Measurements from ENCODE around the gene CDR2L.
"Not testable (repeated sequence)": the region's sequence is repeated elsewhere in the genome, so short reads cannot be mapped to it uniquely, and the experiment has no call there.

CDR2L gene

DNA sequence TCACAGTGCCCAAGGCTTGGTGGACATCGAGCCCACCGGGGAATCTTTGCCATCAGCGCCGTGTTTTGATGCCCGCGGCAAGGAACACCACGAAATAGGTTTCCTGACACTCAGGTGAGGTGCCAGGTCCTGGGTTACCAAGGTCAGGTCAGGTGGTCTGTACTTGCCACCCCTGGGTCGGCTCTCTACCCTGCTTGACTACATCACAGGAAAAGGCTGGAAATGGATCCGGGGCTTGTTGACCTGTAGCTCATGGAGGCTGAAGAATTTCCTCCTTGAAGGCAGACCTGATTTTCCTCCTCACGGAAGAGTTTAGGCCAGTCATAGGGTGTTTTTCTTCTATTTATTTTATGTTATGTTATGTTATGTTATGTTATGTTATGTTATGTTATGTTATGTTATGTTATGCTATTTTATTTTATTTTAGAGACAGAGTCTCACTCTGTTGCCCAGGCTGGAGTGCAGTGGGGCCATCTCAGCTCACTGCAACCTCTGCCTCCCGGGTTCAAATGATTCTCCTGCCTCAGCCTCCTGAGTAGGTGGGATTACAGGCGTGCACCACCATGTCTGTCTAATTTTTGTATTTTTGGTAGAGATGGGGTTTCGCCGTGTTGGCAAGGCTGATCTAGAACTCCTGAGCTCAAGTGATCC, 4.6 kb upstream of the CDR2L start:
- DNase-seq, result not testable (repeated sequence)

DNA sequence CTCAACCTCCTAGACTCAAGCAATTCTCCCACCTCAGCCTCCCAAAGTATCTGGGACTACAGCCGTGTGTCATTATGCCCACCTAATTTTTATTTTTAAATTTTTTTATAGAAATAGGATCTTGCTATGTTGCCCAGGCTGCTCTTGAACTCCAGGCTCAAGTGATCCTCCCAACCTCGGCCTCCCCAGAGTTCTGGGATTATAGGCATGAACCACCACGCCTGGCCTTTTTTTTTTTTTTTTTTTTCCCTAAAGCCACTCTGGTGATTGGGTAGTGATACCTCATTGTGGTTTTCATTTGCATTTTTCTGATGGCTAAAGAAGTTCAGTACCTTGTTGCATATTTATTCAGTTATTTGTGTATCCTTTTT, 1.2 kb upstream of the CDR2L start:
- DNase-seq, result no peak

DNA sequence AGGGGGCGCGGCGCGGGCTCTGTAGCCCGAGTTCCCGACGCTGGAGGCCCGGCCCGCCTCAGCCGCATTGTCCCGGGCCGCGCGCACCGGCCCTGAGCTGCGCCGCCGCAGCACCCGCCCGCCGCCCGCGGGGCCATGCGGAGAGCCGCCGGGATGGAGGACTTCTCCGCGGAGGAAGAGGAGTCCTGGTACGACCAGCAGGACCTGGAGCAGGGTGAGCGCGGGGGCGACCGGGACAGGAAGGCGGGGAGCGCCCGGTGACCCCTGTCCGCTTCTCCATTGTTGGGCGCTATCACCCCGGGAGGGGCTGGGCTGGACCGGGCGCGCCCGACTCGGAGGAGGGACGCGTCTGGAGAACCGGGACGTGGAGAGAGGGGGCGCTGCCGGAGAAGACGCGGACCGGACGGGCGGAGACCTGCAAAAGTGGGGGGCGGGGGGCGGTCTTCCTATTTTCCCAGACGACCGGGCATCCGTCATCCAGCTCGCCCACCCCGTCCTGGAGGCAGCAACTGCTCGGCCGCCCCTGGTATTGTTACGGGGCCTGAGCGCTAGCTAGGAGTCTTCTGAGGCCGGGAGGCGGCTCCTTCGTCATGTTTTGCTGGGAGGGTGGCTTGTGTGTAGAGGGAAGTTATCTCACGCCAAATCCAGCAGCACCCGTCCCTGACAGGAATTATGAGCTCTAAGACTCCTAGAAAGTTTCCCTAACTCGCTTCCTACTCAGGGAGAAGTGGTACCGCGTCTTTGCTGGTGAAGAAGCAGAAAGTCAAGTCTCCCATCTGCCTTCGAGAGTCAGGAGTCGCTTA, 678 bp downstream of the CDR2L start:
- DNase-seq, result peak; percentile 76

DNA sequence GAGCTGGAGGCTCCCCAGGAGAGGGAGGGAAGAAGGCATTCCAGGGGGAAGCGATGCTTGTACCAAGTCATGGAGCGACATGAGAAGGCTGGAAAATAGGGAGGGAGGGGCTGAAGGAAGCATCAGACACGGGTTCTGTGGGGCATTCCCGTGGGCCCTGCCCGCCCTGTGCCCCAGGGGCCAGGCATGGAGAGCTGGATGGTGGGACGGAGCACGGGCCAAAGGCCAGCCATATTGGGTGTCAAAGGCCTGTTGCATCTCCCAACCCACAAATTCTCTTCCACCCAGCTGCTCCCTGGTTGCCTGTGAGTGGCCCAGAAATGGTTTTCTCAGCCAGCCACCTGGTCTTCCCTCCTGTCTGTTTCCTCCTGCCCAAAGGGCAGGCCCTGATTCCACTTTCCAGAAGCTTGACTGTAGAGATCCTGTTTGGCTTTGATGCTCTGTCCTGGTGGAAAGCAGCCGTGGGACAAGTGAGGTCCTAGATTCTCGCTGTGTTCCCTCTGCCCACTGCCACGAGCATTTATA, 3.2 kb downstream of the CDR2L start:
- no peak for DNase-seq

DNA sequence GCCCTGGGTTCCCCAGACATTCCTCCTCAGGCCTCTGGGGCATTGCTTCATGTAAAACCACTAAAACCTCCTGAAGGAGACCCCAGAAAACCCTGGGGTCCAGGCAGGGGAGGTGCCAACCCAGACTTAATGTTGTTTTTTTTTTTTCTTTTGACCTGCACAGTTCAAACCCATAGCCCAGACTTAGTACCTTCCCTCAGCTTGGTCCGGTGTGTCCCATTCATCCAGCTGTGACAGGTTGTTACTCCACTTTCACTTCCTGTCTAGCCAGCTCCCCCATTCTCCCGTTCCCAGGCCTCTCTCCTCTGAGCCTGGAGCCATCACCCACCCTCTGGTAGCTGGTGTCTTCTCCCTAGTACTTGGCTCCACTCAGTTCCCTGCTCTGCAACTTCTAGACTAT, 4.8 kb downstream of the CDR2L start:
- no peak for DNase-seq

DNA sequence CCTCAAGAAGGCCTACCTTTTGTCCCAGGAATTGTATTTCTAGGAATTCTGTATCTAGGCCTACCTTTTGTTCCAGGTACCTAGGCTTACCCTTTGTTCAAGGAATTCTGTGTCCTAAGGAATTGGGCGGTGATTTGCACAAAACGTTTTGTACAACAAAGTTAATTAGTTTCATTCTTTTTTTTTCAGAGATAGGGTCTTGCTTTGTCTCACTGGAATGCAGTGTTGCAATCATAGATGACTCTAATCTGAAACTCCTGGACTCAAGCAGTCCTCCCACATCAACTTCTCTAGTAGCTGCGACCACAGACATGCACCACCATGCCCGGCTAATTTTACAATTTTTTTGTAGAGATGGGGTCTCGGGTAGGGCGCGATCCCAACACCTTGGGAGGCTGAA, 7.0 kb downstream of the CDR2L start:
- peak; percentile 45 for DNase-seq

DNA sequence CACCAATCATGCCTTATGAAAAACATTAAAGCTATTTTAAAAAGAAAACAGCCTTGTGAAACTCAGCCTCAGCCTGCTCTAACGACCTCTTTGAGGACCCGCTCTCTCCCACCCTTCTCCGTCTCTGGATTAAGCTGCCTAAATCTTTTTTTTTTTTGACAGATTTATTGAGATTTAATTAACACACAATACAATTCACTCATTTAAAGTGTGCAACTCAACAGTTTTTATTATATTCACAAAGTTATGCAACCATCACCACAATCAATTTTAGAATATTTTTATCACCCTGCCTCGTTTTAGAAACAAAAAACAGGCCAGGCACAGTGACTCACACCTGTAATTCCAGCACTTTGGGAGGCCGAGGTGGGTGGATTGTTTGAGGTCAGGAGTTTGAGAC, 8.4 kb downstream of the CDR2L start:
- DNase-seq, result no peak

DNA sequence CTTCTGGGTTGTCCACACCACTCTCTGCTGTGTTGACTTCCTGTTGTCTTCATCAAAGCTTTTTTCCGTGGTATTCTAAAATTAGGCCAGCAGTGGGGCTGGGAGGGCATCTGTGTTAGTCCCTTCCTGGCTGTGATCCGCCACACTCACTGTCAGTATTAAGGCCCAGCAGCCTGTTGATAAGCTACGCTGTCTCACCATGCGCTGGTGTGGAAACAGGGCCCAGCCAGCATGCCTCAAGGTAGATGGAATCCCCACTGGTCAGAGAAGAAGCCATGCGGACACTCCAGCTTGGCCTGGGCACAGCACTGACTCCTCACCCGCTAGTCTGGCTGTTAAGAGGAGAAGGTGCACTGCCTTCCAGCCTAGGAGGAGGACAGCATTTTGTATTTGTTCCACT, 11.4 kb downstream of the CDR2L start:
- no peak for DNase-seq

DNA sequence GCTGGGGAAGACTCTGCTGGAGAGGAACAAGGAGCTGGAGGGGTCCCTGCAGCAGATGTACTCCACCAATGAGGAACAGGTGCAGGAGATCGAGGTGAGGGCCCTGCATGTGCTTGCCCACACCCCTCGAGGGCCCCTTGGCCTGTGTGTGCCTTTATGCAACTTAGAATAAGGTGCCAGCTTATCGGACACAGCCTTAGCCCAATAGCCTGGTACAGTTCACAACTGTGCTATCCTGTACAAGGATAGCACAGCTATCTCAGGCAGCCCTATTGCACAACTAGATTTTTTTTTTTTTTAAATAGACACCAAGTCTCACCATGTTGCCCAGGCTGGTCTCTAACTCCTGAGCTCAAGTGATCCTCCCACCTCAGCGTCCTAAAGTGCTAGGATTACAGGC, 12.1 kb downstream of the CDR2L start:
- no peak for DNase-seq

DNA sequence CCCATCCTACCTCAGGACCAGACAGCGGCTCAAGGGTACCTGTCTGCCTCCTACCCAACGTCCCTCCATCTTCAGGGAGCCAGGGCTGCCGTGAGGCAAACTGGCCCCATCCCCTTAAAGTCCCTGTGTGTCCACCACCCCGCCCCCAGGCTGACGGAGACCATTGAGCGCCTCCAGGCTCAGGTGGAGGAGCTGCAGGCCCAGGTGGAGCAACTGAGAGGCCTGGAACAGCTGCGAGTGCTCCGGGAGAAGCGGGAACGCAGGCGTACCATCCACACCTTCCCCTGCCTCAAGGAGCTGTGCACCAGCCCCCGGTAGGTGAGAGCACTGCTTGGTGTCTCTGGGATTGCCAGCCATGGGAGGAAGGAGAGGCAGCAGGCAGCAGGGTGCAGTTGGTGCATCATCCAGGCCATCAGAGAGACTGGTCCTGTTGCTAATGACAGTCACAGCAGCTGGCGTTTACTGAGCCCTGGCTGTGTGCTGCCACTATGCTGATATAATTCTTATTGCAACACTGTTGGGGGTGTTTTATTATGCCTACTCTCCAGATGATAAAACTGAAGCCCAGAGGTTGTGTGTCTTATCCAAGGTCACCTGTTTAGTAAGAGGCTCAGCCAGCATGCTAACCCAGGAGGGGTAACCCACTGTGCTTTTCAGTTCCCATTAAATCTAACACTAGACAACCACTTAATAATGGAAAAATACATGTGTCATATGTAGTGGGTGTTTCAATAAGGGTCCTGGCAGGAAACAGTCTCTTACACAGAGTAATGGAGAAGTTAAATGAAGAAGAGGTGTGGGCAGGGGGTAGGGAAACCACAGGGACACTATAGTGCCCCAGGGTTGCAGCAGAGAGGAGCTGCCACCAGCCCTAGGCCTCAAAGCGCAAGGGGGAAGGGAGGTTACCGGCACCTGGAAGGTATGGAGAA, 14.7 kb downstream of the CDR2L start:
- no peak for DNase-seq

DNA sequence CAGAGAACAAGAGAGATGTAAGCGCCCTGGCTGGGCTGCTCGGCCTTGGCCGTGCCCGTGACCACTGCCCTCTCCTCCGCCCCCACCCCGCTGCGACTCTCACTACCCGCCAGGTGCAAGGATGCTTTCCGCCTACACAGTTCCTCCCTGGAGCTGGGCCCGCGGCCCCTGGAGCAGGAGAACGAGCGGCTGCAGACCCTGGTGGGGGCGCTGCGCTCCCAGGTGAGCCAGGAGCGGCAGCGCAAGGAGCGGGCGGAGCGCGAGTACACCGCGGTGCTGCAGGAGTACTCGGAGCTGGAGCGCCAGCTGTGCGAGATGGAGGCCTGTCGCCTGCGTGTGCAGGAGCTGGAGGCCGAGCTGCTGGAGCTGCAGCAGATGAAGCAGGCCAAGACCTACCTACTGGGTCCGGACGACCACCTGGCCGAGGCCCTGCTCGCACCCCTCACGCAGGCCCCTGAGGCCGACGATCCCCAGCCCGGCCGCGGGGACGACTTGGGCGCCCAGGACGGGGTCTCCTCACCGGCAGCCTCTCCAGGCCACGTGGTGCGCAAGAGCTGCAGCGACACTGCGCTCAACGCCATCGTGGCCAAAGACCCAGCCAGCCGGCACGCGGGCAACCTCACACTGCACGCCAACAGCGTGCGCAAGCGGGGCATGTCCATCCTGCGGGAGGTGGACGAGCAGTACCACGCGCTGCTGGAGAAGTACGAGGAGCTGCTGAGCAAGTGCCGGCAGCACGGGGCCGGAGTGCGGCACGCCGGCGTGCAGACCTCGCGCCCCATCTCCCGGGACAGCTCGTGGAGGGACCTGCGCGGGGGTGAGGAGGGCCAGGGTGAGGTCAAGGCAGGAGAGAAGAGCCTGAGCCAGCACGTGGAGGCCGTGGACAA, 15.9 kb downstream of the CDR2L start:
- DNase-seq, result no peak

DNA sequence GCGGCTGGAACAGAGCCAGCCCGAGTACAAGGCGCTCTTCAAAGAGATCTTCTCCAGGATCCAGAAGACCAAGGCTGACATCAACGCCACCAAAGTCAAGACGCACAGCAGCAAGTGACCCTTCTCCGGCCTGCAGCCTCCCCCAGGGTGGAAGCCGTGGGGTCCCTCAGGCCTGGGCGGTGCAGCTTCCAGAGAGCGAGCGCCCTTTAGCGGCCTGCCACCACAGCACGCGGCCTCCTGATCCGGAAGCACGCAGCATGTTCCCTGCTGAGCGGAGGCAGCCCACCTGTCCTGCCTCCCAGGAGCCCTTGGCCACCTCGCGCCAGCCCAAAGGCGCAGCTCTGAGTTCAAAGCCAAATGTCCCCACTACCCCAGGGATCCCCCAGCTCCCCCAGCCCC, 16.5 kb downstream of the CDR2L start:
- DNase-seq, result no peak

DNA sequence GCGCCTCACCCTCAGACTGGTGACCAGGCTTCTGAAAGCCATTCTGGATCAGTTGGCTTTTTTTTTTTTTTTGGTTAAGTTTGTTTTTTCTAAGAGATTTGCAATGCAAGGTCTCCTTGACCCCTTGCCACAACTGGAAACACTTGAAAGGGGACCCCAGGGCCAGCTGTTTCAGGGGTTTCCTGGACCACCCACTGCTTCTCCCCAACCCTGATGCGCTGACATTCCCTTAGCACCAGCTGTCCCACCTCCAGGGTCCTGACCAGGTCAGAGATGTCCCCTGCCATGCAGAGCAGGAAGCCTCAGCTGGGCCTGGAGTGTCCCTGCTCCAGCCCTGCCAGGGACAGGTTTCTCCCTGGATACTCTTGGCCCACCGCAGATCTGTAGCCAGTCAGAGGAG, 16.9 kb downstream of the CDR2L start:
- DNase-seq, result no peak

DNA sequence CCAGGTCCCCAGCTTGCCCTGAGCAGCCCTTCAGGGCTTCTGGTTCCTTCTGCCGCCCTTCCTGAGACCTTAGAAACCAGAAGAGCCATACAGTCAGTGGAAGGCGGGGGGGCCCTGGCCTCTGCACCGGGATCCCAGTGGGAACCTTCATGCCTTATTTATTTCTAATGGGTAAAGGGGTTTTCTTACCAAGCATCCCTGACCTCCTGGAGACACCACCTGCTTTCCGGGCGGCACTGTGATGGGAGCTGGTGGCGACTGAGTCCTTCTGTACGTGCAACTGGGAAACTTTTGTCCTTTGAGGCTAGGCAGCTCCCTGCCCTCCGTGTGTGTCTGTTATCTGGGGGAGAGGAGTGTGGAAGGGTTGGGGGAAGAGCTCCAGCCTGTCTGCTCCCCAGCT, 17.9 kb downstream of the CDR2L start:
- no peak for DNase-seq

DNA sequence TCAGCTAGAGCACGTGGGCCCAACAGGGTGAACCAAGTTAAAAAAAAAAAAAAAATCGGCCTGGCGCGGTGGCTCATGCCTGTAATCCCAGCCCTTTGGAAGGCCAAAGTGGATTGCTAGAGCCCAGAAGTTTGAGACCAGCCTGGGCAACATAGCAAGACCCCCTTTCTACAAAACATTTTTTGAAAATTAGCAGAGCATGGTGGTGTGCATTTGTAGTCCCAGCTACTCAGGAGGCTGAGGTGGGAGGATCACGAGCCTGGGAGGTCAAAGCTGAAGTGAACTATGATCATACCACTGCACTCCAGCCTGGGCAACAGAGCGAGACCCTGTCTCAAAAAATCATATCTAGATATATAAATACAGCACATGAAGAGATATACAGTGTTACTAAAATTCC, 18.7 kb downstream of the CDR2L start:
- DNase-seq, result not testable (repeated sequence)

DNA sequence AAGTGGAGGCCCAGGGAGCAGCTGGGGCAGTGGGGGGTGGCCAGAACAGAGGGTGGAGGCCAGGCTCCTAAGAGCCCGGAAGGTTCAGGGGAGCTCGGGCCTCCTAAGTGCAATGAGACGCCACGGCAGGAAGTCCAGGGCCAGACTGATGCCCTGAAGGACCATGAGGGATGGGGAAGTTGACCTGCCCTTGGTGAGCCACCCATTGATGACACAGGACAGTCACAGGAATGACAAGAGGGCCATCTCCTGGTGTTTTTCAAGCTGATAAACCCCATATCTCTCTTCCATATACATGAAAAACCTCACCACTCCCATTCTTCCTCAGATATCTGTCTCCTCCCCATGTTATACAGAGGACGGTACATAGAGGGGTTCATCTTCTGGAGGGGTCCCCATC, 19.2 kb downstream of the CDR2L start:
- DNase-seq, result no peak

DNA sequence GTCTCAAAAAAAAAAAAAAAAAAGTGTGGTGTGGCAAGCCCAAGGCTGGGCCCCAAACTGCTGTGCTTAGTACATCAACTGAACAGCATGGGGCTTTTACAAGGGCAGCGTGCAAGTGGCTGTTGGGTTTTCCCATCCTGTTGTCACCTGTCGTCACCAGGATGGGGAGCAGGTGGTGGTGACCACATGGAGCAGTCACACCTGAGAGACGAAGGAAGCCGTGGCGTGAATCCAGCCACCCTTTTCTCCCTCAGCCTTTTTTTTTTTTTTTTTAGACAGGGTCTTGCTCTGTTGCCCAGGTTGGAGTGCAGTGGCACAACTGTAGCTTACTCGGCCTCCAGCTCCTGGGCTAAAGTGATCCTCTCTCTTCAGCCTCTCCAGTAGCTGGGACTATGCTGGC, 20.9 kb downstream of the CDR2L start:
- no peak for DNase-seq

DNA sequence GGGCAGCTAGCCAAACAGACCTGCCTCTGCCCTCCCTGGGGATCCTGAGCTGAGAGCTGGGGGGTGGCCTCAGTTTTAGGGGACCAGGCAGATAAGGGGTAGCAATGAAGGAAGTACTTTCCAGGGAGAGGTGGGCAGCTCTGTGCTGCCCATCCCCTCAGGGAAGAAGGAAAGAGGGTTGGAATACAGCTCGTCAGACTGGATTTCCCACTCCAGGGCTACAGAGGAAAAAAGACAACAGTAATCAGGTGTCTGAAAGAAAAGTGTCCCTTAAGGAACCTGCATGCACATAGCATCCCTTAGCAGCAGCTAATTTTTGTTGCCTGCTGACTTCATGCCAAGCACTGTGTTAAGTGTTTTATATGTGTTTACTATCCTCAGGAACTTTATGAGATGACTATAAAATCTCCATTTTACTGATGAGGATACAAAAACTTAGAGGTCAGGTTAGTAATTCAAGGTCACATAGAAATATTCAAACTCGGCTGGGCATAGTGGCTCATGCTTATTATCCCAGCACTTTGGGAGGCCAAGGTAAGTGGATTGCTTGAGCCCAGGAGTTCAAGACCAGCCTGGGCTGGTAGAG, 21.8 kb downstream of the CDR2L start:
- DNase-seq, result peak; percentile 12

DNA sequence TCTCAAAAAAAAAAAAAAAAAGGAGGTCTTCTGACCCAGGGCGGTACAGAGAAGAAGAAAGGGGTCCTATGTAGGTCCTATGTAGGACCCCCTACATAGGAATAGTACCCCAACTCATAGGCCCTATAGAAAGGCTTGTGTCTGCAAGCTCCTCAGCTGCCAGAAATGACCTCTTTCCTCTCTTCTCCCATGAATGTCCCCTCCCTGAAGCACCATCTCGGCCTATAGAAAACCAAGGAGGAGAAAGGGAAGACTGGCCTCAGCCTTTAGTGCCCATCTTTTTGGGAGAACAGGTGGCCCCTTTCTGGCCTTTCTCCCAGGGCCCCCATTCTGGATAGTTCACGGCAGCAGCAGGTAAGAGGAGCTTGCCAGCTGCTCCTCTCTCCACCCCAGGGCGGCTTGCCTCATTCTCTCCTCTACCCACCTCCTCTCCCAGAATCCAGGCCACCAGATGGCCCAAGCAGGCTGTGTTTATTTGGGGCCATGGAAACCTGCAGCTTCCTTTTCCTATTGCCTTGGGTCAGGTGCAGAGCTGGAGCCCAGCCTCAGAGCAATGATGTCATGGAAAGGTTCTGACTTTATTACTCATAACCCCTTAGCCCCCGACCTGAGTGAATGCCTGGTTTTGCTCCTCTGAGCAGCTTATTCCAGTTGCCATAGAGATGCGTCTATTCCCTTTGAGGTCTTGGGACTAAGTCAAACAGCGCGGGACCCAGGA, 23.4 kb downstream of the CDR2L start:
- peak; percentile 39 for DNase-seq

DNA sequence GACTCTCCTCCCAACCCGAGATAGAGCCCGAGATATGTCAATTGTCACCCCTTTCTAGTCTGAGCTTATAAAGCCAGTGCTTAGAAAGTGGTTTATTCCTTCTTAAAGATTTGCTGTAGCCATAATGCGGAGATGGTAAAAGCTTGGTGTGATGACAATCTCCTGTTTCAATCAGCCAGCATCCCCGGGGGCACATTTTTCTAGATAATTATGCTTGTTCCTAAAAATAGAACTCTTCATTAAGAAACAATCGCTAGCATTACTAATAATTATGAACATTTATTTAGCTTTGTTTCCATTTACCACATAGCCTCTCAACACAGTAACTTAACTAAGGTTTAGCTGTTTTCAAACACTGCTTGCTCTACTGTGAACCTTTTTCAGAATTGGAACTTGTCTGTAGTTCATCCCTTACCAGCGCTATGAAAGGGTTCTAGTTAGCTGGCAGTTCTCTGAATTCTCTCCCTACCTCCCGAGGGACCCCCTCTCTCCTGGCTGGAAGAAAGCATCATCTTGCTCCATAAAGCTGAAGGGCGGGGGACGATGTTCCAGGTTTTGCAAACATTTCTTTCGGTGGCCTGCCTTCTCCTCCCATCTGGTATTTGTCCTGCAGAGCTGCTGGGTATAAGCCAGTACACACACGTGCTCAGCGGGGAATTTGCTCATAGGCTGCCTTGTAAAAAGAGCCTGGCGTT, 24.1 kb downstream of the CDR2L start:
- DNase-seq, result peak; percentile 67

DNA sequence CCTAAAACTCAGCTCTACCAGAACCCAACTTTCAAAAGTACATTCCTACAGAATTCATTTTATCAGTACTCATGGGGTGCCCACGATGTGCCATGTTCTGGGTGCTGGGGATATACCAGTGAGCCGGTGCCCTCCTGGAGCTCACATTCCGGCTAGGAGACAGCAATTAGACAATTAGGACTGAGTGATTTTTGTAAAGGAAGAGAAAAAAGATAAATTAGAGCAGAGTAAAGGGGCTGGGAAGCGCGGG, 24.6 kb downstream of the CDR2L start:
- DNase-seq, result no peak

Measured in EL (cell line).